HCT116 (cell line): ENCODE data around the gene CNNM4. TPM values are rescaled to one million over a fixed set of nuclear protein-coding genes. Genes with fewer than 3 reads are reported as not detected.

Experiments used
- ATAC-seq: fragments of 200-7000 bp; cut with Tn5 transposase; 2 replicates; pipeline ENCODE4 v1.9.1; 2020; ENCODE audit warnings: mild to moderate bottlenecking, moderate library complexity
- BruUV-seq: library from RNA; stranded (reverse); fragments of 400-500 nt; replicated peaks from 2 replicates; lab custom pipeline; 2021; lab: Mats Ljungman, UMichigan
- CTCF ChIA-PET: fragments of 300-600 bp; sonication (Branson Sonifier 250); formaldehyde crosslinking; loops from one replicate; lab custom pipeline; 2021; ENCODE audit warnings: antibody characterized with exemption; lab: Charles Lee
- POLR2A ChIA-PET: fragments of 300-600, 350-600 bp; sonication (Branson Sonifier 250); formaldehyde crosslinking; loops from one replicate; lab custom pipeline; 2021; ENCODE audit warnings: antibody characterized with exemption; lab: Charles Lee
- RAD21 ChIA-PET, 2 experiments: fragments of 300-600 bp; sonication (Branson Sonifier 250); formaldehyde crosslinking; loops; one replicate each; lab custom pipeline; 2023; ENCODE audit warnings: low total read pairs in 2 of 2; ENCODE audit not compliant: uncharacterized antibody in 2 of 2, unreplicated experiment in 2 of 2, low non-redundant PET in 1 of 2; lab: Charles Lee
- DNase-seq: peaks from one replicate; pipeline ENCODE4 v3.0.0-alpha.2; 2010; ENCODE audit warnings: low read depth, low spot score
- H2AFZ ChIP-seq: fragments of 200-600 bp; shearing (Covaris generic), sonication (generic); 2 replicates; pipeline ENCODE4 v1.6.1; 2017; ENCODE audit warnings: low read depth, mixed run types, mixed read lengths, antibody characterized with exemption, low read length; ENCODE audit not compliant: poor library complexity, severe bottlenecking
- H3K27ac ChIP-seq: 2 replicates; pipeline ENCODE4 v1.5.1; 2012; ENCODE audit warnings: low read depth, low read length
- H3K27me3 ChIP-seq: fragments of 200-600 bp; sonication (generic); 2 replicates; pipeline ENCODE4 v1.6.1; 2016; ENCODE audit warnings: mixed run types, low read length, mixed read lengths; ENCODE audit not compliant: insufficient read depth
- H3K36me3 ChIP-seq, 2 experiments: fragments of 200-500 bp in 1 of 2; fragments of 200-600 bp in 1 of 2; sonication (Bioruptor generic) in 1 of 2; sonication (generic) in 1 of 2; 2 replicates each; pipeline versions ENCODE4 v1.5.1 to v1.6.1; 2014 to 2016; ENCODE audit warnings: low read length in 2 of 2, inconsistent platforms in 1 of 2, mixed read lengths in 1 of 2, mixed run types in 1 of 2; ENCODE audit not compliant: insufficient read depth in 2 of 2, control insufficient read depth in 1 of 2
- H3K4me1 ChIP-seq, 2 experiments: fragments of 200-600 bp in 1 of 2; sonication (generic) in 1 of 2; 2 replicates each; pipeline versions ENCODE4 v1.5.1 to v1.6.1; 2012 to 2017; ENCODE audit warnings: low read length in 2 of 2, inconsistent platforms in 1 of 2, mild to moderate bottlenecking in 1 of 2, mixed read lengths in 1 of 2, mixed run types in 1 of 2, moderate library complexity in 1 of 2; ENCODE audit not compliant: insufficient read depth in 2 of 2, control insufficient read depth in 1 of 2
- H3K4me2 ChIP-seq: fragments of 200-600 bp; sonication (generic); 2 replicates; pipeline ENCODE4 v1.6.1; 2017; ENCODE audit warnings: mixed run types, low read length, mixed read lengths
- H3K4me3 ChIP-seq, 2 experiments: fragments of 200-600 bp in 1 of 2; sonication (generic) in 1 of 2; replicated peaks in 1 of 2; 2 replicates each; pipeline ENCODE4 v1.5.1; 2011 to 2016; ENCODE audit warnings: low read length in 2 of 2, control low read depth in 1 of 2, low read depth in 1 of 2, mild to moderate bottlenecking in 1 of 2, mixed read lengths in 1 of 2, mixed run types in 1 of 2
- H3K79me2 ChIP-seq: fragments of 200-600 bp; sonication (generic); 2 replicates; pipeline ENCODE4 v1.6.1; 2017; ENCODE audit warnings: mild to moderate bottlenecking, mixed run types, low read length, moderate library complexity, mixed read lengths; ENCODE audit not compliant: insufficient read depth
- H3K9ac ChIP-seq: fragments of 200-600 bp; sonication (generic); 2 replicates; pipeline ENCODE4 v1.6.1; 2016; ENCODE audit warnings: low read length, mixed read lengths
- H3K9me2 ChIP-seq: fragments of 200-600 bp; sonication (generic), shearing (Covaris generic); 2 replicates; pipeline ENCODE4 v1.6.1; 2017; ENCODE audit warnings: mixed run types, mild to moderate bottlenecking, moderate library complexity; ENCODE audit not compliant: insufficient read depth
- H3K9me3 ChIP-seq, 2 experiments: fragments of 200-500 bp in 1 of 2; fragments of 200-600 bp in 1 of 2; sonication (Bioruptor generic) in 1 of 2; sonication (generic) in 1 of 2; 2 replicates each; pipeline ENCODE4 v1.6.1; 2014 to 2017; ENCODE audit warnings: low read length in 2 of 2, mixed read lengths in 2 of 2, inconsistent platforms in 1 of 2, low read depth in 1 of 2, mild to moderate bottlenecking in 1 of 2, mixed run types in 1 of 2, moderate library complexity in 1 of 2; ENCODE audit not compliant: control insufficient read depth in 1 of 2, insufficient read depth in 1 of 2
- H4K20me1 ChIP-seq: fragments of 200-600 bp; sonication (generic), shearing (Covaris generic); 2 replicates; pipeline ENCODE4 v1.6.1; 2017; ENCODE audit warnings: mixed run types, mild to moderate bottlenecking, moderate library complexity; ENCODE audit not compliant: insufficient read depth
- CBX3 ChIP-seq: IDR thresholded peaks from 2 replicates; pipeline ENCODE4 v1.6.1; 2012; ENCODE audit warnings: low read depth
- CEBPB ChIP-seq: IDR thresholded peaks from 2 replicates; pipeline ENCODE4 v1.6.1; 2012; ENCODE audit warnings: low read depth
- EGR1 ChIP-seq: IDR thresholded peaks from 2 replicates; pipeline ENCODE4 v1.6.1; 2012; ENCODE audit warnings: low read depth
- ELF1 ChIP-seq: IDR thresholded peaks from 2 replicates; pipeline ENCODE4 v1.6.1; 2012; ENCODE audit warnings: low read depth, borderline replicate concordance
- EZH2 ChIP-seq: fragments of 200-600 bp; sonication (generic); IDR thresholded peaks from 2 replicates; pipeline ENCODE4 v1.6.1; 2017; ENCODE audit warnings: antibody characterized with exemption, mixed run types
- EZH2phosphoT487 ChIP-seq: fragments of 200-600 bp; IDR thresholded peaks from 2 replicates; pipeline ENCODE4 v1.6.1; 2018; ENCODE audit warnings: antibody characterized with exemption, borderline replicate concordance
- FOSL1 ChIP-seq: IDR thresholded peaks from 2 replicates; pipeline ENCODE4 v1.6.1; 2012; ENCODE audit warnings: low read depth
- JUND ChIP-seq: IDR thresholded peaks from 2 replicates; pipeline ENCODE4 v1.6.1; 2012
- MAX ChIP-seq: IDR thresholded peaks from 2 replicates; pipeline ENCODE4 v1.6.1; 2012
- POLR2A ChIP-seq: IDR thresholded peaks from 2 replicates; pipeline ENCODE4 v1.7.0; 2011; ENCODE audit warnings: borderline replicate concordance; ENCODE audit not compliant: insufficient read depth, insufficient read length; ENCODE audit errors: extremely low read depth
- POLR2AphosphoS5 ChIP-seq: IDR thresholded peaks from 2 replicates; pipeline ENCODE4 v1.6.1; 2011; ENCODE audit warnings: mild to moderate bottlenecking, low read depth, low read length, moderate library complexity
- RAD21 ChIP-seq: IDR thresholded peaks from 2 replicates; pipeline ENCODE4 v1.6.1; 2012; ENCODE audit warnings: low read depth, mild to moderate bottlenecking
- SIN3A ChIP-seq: IDR thresholded peaks from 2 replicates; pipeline ENCODE4 v1.6.1; 2012; ENCODE audit warnings: low read depth
- SP1 ChIP-seq: IDR thresholded peaks from 2 replicates; pipeline ENCODE4 v1.6.1; 2012; ENCODE audit warnings: low read depth
- TCF7L2 ChIP-seq: IDR thresholded peaks from 2 replicates; pipeline ENCODE4 v1.7.0; 2011; ENCODE audit warnings: borderline replicate concordance, inconsistent platforms; ENCODE audit not compliant: insufficient read depth, insufficient read length; ENCODE audit errors: extremely low read depth
- ZNF274 ChIP-seq: fragments of 200-500 bp; sonication (Bioruptor generic); IDR thresholded peaks from 2 replicates; pipeline ENCODE4 v1.6.1; 2014; ENCODE audit warnings: mild to moderate bottlenecking, low read depth, low read length, inconsistent platforms
- intact Hi-C: fragments of 100-400 bp; cut with micrococcal nuclease; formaldehyde crosslinking; loops from 2 replicates; pipeline ENCODE4 v1.10.0; 2022
- total RNA-seq: library from RNA; stranded (reverse); gene quantifications from one replicate; pipeline ENCODE4 v1.2.1, GENCODE V29; 2021; ENCODE audit not compliant: unreplicated experiment
- TF ChIP-seq, protein P1 (sequence below): IDR thresholded peaks from 2 replicates; pipeline ENCODE4 v1.6.1; 2012
- TF ChIP-seq, protein P2 (sequence below), 3 experiments: fragments of 200-600 bp in 1 of 3; sonication (generic) in 1 of 3; IDR thresholded peaks in 2 of 3; conservative IDR thresholded peaks in 1 of 3; 2 replicates each; pipeline ENCODE4 v1.5.1; 2012 to 2017; ENCODE audit warnings: low read depth in 2 of 3, low read length in 2 of 3, antibody characterized with exemption in 1 of 3, borderline replicate concordance in 1 of 3, control low read depth in 1 of 3, mild to moderate bottlenecking in 1 of 3, mixed read lengths in 1 of 3, mixed run types in 1 of 3, moderate library complexity in 1 of 3; ENCODE audit not compliant: insufficient read depth in 1 of 3
- TF ChIP-seq, protein P3 (sequence below): IDR thresholded peaks from 2 replicates; pipeline ENCODE4 v1.6.1; 2012; ENCODE audit warnings: low read depth
- TF ChIP-seq, protein P4 (sequence below): IDR thresholded peaks from 2 replicates; pipeline ENCODE4 v1.6.1; 2011; ENCODE audit warnings: mild to moderate bottlenecking, low read length, moderate library complexity; ENCODE audit not compliant: insufficient replicate concordance; ENCODE audit errors: extremely low read depth

The CNNM4 gene
- total RNA-seq, 1 experiment from 2014 or later, result 7.9 TPM

DNA sequence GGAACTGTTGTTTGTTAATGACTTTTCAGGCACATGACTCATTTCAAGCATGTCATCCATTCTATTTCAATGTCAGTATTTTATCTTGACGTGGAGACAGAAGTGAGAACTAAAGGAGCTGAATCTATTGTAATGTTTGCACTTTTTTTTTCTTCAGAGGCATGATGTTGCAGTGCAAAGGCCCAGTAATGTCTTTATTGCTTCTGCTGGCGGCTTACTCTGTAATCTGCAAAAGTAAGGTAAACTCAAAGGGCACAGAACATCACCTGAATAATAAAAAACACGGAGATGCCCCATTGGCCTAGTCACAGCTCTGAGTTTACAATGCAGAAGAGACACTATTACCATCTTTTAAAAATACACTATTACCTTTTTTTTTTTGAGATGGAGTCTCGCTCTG, 53.0 kb downstream of the CNNM4 start:
- H3K9ac ChIP-seq, result no peak overlapping the region
- peaks cover 17% of the 10 kb centered on the region for H3K79me2 ChIP-seq
- no peak overlapping the region for H3K27ac ChIP-seq
- TF ChIP-seq CBX3 (no peak), TCF7L2 (no peak), EZH2phosphoT487 (no peak), SP1 (no peak), RAD21 (no peak), JUND (no peak), POLR2AphosphoS5 (no peak), ZNF274 (no peak), POLR2A (no peak), FOSL1 (no peak), ELF1 (no peak), CEBPB (no peak), EZH2 (no peak), SIN3A (no peak), MAX (no peak), EGR1 (no peak)
- TF ChIP-seq, protein P1, sequence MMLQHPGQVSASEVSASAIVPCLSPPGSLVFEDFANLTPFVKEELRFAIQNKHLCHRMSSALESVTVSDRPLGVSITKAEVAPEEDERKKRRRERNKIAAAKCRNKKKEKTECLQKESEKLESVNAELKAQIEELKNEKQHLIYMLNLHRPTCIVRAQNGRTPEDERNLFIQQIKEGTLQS, result no peak
- TF ChIP-seq, protein P2, sequence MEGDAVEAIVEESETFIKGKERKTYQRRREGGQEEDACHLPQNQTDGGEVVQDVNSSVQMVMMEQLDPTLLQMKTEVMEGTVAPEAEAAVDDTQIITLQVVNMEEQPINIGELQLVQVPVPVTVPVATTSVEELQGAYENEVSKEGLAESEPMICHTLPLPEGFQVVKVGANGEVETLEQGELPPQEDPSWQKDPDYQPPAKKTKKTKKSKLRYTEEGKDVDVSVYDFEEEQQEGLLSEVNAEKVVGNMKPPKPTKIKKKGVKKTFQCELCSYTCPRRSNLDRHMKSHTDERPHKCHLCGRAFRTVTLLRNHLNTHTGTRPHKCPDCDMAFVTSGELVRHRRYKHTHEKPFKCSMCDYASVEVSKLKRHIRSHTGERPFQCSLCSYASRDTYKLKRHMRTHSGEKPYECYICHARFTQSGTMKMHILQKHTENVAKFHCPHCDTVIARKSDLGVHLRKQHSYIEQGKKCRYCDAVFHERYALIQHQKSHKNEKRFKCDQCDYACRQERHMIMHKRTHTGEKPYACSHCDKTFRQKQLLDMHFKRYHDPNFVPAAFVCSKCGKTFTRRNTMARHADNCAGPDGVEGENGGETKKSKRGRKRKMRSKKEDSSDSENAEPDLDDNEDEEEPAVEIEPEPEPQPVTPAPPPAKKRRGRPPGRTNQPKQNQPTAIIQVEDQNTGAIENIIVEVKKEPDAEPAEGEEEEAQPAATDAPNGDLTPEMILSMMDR (IDR thresholded peaks at IDR 0.05 in 2 of 3, conservative IDR thresholded peaks at IDR 0.05 in 1 of 3; ENCODE audit: borderline replicate concordance in 1 of 3, insufficient read depth in 1 of 3, low read depth in 2 of 3, low read length in 2 of 3), result no peak
- TF ChIP-seq, protein P3, sequence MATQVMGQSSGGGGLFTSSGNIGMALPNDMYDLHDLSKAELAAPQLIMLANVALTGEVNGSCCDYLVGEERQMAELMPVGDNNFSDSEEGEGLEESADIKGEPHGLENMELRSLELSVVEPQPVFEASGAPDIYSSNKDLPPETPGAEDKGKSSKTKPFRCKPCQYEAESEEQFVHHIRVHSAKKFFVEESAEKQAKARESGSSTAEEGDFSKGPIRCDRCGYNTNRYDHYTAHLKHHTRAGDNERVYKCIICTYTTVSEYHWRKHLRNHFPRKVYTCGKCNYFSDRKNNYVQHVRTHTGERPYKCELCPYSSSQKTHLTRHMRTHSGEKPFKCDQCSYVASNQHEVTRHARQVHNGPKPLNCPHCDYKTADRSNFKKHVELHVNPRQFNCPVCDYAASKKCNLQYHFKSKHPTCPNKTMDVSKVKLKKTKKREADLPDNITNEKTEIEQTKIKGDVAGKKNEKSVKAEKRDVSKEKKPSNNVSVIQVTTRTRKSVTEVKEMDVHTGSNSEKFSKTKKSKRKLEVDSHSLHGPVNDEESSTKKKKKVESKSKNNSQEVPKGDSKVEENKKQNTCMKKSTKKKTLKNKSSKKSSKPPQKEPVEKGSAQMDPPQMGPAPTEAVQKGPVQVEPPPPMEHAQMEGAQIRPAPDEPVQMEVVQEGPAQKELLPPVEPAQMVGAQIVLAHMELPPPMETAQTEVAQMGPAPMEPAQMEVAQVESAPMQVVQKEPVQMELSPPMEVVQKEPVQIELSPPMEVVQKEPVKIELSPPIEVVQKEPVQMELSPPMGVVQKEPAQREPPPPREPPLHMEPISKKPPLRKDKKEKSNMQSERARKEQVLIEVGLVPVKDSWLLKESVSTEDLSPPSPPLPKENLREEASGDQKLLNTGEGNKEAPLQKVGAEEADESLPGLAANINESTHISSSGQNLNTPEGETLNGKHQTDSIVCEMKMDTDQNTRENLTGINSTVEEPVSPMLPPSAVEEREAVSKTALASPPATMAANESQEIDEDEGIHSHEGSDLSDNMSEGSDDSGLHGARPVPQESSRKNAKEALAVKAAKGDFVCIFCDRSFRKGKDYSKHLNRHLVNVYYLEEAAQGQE, result no peak
- TF ChIP-seq, protein P4, sequence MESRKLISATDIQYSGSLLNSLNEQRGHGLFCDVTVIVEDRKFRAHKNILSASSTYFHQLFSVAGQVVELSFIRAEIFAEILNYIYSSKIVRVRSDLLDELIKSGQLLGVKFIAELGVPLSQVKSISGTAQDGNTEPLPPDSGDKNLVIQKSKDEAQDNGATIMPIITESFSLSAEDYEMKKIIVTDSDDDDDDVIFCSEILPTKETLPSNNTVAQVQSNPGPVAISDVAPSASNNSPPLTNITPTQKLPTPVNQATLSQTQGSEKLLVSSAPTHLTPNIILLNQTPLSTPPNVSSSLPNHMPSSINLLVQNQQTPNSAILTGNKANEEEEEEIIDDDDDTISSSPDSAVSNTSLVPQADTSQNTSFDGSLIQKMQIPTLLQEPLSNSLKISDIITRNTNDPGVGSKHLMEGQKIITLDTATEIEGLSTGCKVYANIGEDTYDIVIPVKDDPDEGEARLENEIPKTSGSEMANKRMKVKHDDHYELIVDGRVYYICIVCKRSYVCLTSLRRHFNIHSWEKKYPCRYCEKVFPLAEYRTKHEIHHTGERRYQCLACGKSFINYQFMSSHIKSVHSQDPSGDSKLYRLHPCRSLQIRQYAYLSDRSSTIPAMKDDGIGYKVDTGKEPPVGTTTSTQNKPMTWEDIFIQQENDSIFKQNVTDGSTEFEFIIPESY, result no peak
- ATAC-seq (no peak), DNase-seq (no peak)
- TSS peak; percentile 35 for BruUV-seq
- H3K4me1 ChIP-seq, result peaks cover 11 to 21% of the 10 kb centered on the region in 2 experiments
- H3K9me2 ChIP-seq, result no peaks in the 10 kb centered on the region
- no peak overlapping the region for H3K4me2 ChIP-seq
- ChIA-PET RAD21 (no interaction called here), POLR2A (no interaction called here), CTCF (no interaction called here)
- H3K27me3 ChIP-seq, result no peaks in the 10 kb centered on the region
- H3K4me3 ChIP-seq, result no peak overlapping the region
- no peak overlapping the region for H2AFZ ChIP-seq
- H3K36me3 ChIP-seq, result peaks cover 0 to 3% of the 10 kb centered on the region in 2 experiments; a peak in 2 of 4 replicates
- H3K9me3 ChIP-seq, result no peaks in the 10 kb centered on the region
- intact Hi-C loops, result no loop called here
- no peaks in the 10 kb centered on the region for H4K20me1 ChIP-seq
